ENCODE results near the gene SRGAP2C.
"Not testable (repeated sequence)": the region's sequence is repeated elsewhere in the genome, so short reads cannot be mapped to it uniquely, and the experiment has no call there.

- TF ChIP-seq POLR2A (IDR thresholded peaks at IDR 0.05; ENCODE audit: low read depth); CTCF (IDR thresholded peaks at IDR 0.05); POLR2AphosphoS5 (IDR thresholded peaks at IDR 0.05); EP300 (IDR thresholded peaks at IDR 0.05): not testable (repeated sequence)
Observed at GRCh38 chr1:121183867-121184266, 908 bp upstream of the SRGAP2C start.

Data from esophagus muscularis mucosa (tissue), 4 donors.